ENCODE measurements around the gene C17orf114.

The C17orf114 gene

DNA sequence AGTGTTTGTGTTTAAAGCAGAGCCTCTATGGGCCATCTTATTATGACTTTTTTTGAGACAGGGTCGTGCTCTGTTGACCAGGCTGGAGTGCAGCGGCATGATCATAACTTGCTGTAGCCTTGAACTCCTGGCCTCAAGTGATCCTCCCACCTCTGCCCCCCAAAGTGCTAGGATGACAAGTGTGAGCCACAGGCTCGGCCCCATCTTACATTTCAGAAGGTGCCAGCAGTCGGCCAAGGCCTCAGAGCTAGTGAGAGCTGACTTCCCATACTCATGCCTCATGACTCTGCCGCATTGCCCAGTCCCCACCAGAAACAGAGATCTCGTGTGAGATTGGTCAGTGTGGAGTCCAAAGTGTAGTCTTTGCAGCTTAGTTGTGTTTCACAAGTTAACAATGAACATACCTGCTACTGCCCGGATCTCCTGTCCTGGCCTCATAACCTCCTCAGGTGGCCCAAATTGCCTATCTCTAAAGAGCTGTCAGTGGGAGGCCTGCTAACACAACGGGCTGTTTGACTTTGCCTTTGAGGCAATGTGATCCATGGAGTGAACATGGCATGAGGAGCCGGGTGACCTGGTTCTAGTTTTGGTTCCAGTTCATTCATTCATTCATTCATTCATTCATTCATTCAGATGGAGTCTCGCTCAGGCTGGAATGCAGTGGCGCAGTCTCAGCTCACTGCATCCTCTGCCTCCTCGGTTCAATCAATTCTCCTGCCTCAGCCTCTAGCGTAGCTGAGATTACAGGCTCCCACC lies 44.7 kb upstream of the C17orf114 start:
- H2BK120ac ChIP-seq (ENCODE audit: low read depth, low read length): no peak overlapping the region
- H3K79me1 ChIP-seq (ENCODE audit: low read depth, low read length): no peaks in the 10 kb centered on the region
- H3K9me3 ChIP-seq (replicated peaks in 1 of 2; ENCODE audit: control insufficient read depth in 2 of 2, insufficient read depth in 1 of 2, low read depth in 1 of 2, low read length in 2 of 2): no peaks in the 10 kb centered on the region
- no peak overlapping the region for H3K14ac ChIP-seq (ENCODE audit: low read length)
- peaks cover 0 to 7% of the 10 kb centered on the region in 2 donors for H3K4me1 ChIP-seq (ENCODE audit: control insufficient read depth in 2 of 2, insufficient read depth in 1 of 2, low read depth in 1 of 2, low read length in 2 of 2)
- H4K91ac ChIP-seq (ENCODE audit: low read depth, low read length, poor library complexity): no peak overlapping the region
- H2AK5ac ChIP-seq (ENCODE audit: low read depth, low read length): no peak overlapping the region
- no peak for DNase-seq (ENCODE audit: low spot score)
- H3K36me3 ChIP-seq (replicated peaks in 1 of 2; ENCODE audit: control insufficient read depth in 2 of 2, insufficient read depth in 2 of 2, low read length in 2 of 2): peaks cover 0 to 16% of the 10 kb centered on the region in 2 donors
- no peak overlapping the region for H3K4me3 ChIP-seq (ENCODE audit: low read length in 2 of 2)
- H3K27ac ChIP-seq (replicated peaks; ENCODE audit: low read length): no peak overlapping the region
- H3K9ac ChIP-seq (ENCODE audit: low read depth, low read length, poor library complexity): no peak overlapping the region
- H2BK15ac ChIP-seq (ENCODE audit: low read length): no peak overlapping the region
- H2BK12ac ChIP-seq (ENCODE audit: low read length): no peak overlapping the region
- peak overlapping the region; percentile 39 for H3K23ac ChIP-seq (ENCODE audit: low read depth, low read length, poor library complexity)
- no CpG with 5 or more reads among the region's 13 CpGs for WGBS, 2 donors (ENCODE audit: extremely low coverage in 2 of 2, insufficient read length in 2 of 2, insufficient replicate concordance in 1 of 2)
- no peak overlapping the region for H3K18ac ChIP-seq (ENCODE audit: low read length)
- no peak overlapping the region for H3K4ac ChIP-seq (ENCODE audit: low read length)
- H2BK5ac ChIP-seq (ENCODE audit: low read length): no peak overlapping the region
- H3K27me3 ChIP-seq (ENCODE audit: control insufficient read depth in 3 of 3, insufficient read depth in 3 of 3, low read depth in 1 of 3, low read length in 3 of 3): no peaks in the 10 kb centered on the region
- H2AFZ ChIP-seq (ENCODE audit: low read length): no peak overlapping the region
- no peak overlapping the region for H3K4me2 ChIP-seq (ENCODE audit: insufficient read depth, low read length, poor library complexity, severe bottlenecking)
- H4K8ac ChIP-seq (ENCODE audit: low read depth, low read length): no peak overlapping the region

DNA sequence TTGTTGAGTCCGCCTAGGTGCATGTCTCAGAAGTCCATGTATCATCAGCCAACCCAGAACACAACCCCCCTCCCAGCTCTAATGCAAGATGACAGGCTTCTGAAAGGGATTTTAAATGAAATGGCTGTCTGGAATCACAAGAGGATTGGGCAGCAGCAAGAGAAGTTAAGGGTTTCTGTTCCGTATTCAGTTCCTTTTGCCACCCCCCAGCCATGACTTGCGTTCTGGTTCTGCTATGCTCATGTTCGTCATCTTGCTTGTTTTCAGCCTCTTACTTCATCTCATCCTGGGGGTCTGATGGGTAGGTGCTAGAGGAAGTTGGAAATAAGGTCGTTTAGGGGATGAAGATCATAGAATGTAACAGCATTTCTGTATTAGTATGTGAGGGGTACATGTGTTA lies 43.0 kb upstream of the C17orf114 start:
- Histone ChIP-seq H3K23ac (ENCODE audit: low read depth, low read length, poor library complexity) (no peak overlapping the region), H2AFZ (ENCODE audit: low read length) (no peak overlapping the region), H3K79me1 (ENCODE audit: low read depth, low read length) (no peaks in the 10 kb centered on the region), H3K14ac (ENCODE audit: low read length) (no peak overlapping the region), H3K18ac (ENCODE audit: low read length) (no peak overlapping the region), H2BK120ac (ENCODE audit: low read depth, low read length) (no peak overlapping the region), H3K9me3 (replicated peaks in 1 of 2; ENCODE audit: control insufficient read depth in 2 of 2, insufficient read depth in 1 of 2, low read depth in 1 of 2, low read length in 2 of 2) (no peaks in the 10 kb centered on the region), H2BK15ac (ENCODE audit: low read length) (no peak overlapping the region), H3K4me1 (ENCODE audit: control insufficient read depth in 2 of 2, insufficient read depth in 1 of 2, low read depth in 1 of 2, low read length in 2 of 2) (peaks cover 0 to 2% of the 10 kb centered on the region in 2 donors), H2BK5ac (ENCODE audit: low read length) (no peak overlapping the region), H4K91ac (ENCODE audit: low read depth, low read length, poor library complexity) (no peak overlapping the region), H2AK5ac (ENCODE audit: low read depth, low read length) (no peak overlapping the region), H3K4ac (ENCODE audit: low read length) (no peak overlapping the region), H4K8ac (ENCODE audit: low read depth, low read length) (no peak overlapping the region), H3K4me3 (ENCODE audit: low read length in 2 of 2) (no peak overlapping the region), H3K27ac (replicated peaks; ENCODE audit: low read length) (no peak overlapping the region), H3K4me2 (ENCODE audit: insufficient read depth, low read length, poor library complexity, severe bottlenecking) (no peak overlapping the region), H3K27me3 (ENCODE audit: control insufficient read depth in 3 of 3, insufficient read depth in 3 of 3, low read depth in 1 of 3, low read length in 3 of 3) (no peaks in the 10 kb centered on the region), H3K36me3 (replicated peaks in 1 of 2; ENCODE audit: control insufficient read depth in 2 of 2, insufficient read depth in 2 of 2, low read length in 2 of 2) (peaks cover 0 to 16% of the 10 kb centered on the region in 2 donors), H2BK12ac (ENCODE audit: low read length) (no peak overlapping the region), H3K9ac (ENCODE audit: low read depth, low read length, poor library complexity) (no peak overlapping the region)
- 100% methylated on average over 1 of the region's 5 CpGs; no CpG with 5 or more reads in 1 of the 2 donors for WGBS, 2 donors (ENCODE audit: extremely low coverage in 2 of 2, insufficient read length in 2 of 2, insufficient replicate concordance in 1 of 2)
- DNase-seq (ENCODE audit: low spot score): no peak

DNA sequence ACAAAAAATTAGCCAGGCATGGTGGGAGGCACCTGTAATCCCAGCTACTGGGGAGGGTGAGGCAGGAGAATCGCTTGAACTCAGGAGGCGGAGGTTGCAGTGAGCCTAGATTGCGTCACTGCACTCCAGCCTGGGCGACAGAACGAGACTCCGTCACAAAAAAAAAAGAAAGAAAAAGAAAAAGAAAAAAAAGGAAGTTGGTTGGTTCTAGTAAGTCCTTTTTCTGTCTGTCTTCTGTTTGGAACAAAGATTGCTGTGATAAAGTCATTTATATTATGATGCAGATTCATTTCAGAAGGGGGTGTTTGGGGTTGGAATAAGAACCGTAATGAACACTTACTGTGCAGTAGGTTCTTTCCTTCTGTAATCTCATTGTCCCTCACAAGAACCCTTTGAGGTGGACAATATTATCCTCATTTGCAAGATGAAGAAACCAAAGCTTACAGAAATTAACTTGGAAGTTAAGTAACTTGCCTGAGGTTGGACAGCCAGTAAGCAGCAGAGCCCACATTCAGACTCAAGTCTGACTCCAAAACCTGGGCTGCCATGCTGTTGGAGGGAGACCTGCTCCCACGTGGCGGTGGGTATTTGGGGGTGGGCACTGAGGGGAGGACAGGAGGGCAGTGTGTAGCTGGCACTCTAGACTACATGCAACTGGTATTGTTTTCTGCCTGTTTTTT lies 41.3 kb upstream of the C17orf114 start:
- no peak overlapping the region for H2AFZ ChIP-seq (ENCODE audit: low read length)
- no peak overlapping the region for H2BK120ac ChIP-seq (ENCODE audit: low read depth, low read length)
- H3K4me1 ChIP-seq (ENCODE audit: control insufficient read depth in 2 of 2, insufficient read depth in 1 of 2, low read depth in 1 of 2, low read length in 2 of 2): no peaks in the 10 kb centered on the region
- no peak overlapping the region for H3K4me2 ChIP-seq (ENCODE audit: insufficient read depth, low read length, poor library complexity, severe bottlenecking)
- no peaks in the 10 kb centered on the region for H3K79me1 ChIP-seq (ENCODE audit: low read depth, low read length)
- H2BK5ac ChIP-seq (ENCODE audit: low read length): no peak overlapping the region
- no CpG with 5 or more reads among the region's 9 CpGs for WGBS, 2 donors (ENCODE audit: extremely low coverage in 2 of 2, insufficient read length in 2 of 2, insufficient replicate concordance in 1 of 2)
- no peak overlapping the region for H3K27ac ChIP-seq (replicated peaks; ENCODE audit: low read length)
- no peak overlapping the region for H4K8ac ChIP-seq (ENCODE audit: low read depth, low read length)
- peaks cover 0 to 19% of the 10 kb centered on the region in 2 donors for H3K36me3 ChIP-seq (replicated peaks in 1 of 2; ENCODE audit: control insufficient read depth in 2 of 2, insufficient read depth in 2 of 2, low read length in 2 of 2)
- no peak overlapping the region for H2BK15ac ChIP-seq (ENCODE audit: low read length)
- no peak overlapping the region for H2AK5ac ChIP-seq (ENCODE audit: low read depth, low read length)
- H3K23ac ChIP-seq (ENCODE audit: low read depth, low read length, poor library complexity): no peak overlapping the region
- H4K91ac ChIP-seq (ENCODE audit: low read depth, low read length, poor library complexity): no peak overlapping the region
- H3K4ac ChIP-seq (ENCODE audit: low read length): no peak overlapping the region
- H3K9ac ChIP-seq (ENCODE audit: low read depth, low read length, poor library complexity): no peak overlapping the region
- H3K14ac ChIP-seq (ENCODE audit: low read length): no peak overlapping the region
- H2BK12ac ChIP-seq (ENCODE audit: low read length): no peak overlapping the region
- H3K4me3 ChIP-seq (ENCODE audit: low read length in 2 of 2): no peak overlapping the region
- H3K18ac ChIP-seq (ENCODE audit: low read length): no peak overlapping the region
- no peaks in the 10 kb centered on the region for H3K9me3 ChIP-seq (replicated peaks in 1 of 2; ENCODE audit: control insufficient read depth in 2 of 2, insufficient read depth in 1 of 2, low read depth in 1 of 2, low read length in 2 of 2)
- H3K27me3 ChIP-seq (ENCODE audit: control insufficient read depth in 3 of 3, insufficient read depth in 3 of 3, low read depth in 1 of 3, low read length in 3 of 3): no peaks in the 10 kb centered on the region
- DNase-seq (ENCODE audit: low spot score): no peak

DNA sequence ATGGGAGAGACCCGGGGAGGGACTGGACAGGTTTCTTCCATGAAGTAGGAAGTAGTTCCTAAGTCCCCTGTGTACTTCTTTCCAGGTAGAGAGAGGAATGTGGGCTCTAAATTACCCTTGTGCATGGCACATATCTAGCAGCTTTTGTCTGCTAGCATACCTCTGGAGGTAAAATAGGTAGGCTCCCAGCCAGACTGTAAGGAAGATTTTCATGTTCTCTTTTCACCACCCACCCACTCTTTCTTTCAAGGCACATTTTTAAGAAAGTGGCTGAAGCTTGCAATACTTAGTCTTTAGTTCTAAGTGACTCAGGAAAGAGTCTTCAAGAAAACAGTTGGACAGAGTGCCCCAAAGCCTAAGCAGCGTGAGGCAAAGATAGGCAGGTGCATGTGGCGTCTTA lies 40.2 kb upstream of the C17orf114 start:
- Histone ChIP-seq H3K27me3 (ENCODE audit: control insufficient read depth in 3 of 3, insufficient read depth in 3 of 3, low read depth in 1 of 3, low read length in 3 of 3) (no peaks in the 10 kb centered on the region), H3K4ac (ENCODE audit: low read length) (no peak overlapping the region), H3K9ac (ENCODE audit: low read depth, low read length, poor library complexity) (no peak overlapping the region), H3K14ac (ENCODE audit: low read length) (no peak overlapping the region), H3K79me1 (ENCODE audit: low read depth, low read length) (no peaks in the 10 kb centered on the region), H3K36me3 (replicated peaks in 1 of 2; ENCODE audit: control insufficient read depth in 2 of 2, insufficient read depth in 2 of 2, low read length in 2 of 2) (peaks cover 2 to 30% of the 10 kb centered on the region in 2 donors), H3K27ac (replicated peaks; ENCODE audit: low read length) (no peak overlapping the region), H2BK120ac (ENCODE audit: low read depth, low read length) (no peak overlapping the region), H2BK15ac (ENCODE audit: low read length) (no peak overlapping the region), H2BK12ac (ENCODE audit: low read length) (no peak overlapping the region), H4K91ac (ENCODE audit: low read depth, low read length, poor library complexity) (no peak overlapping the region), H3K4me1 (ENCODE audit: control insufficient read depth in 2 of 2, insufficient read depth in 1 of 2, low read depth in 1 of 2, low read length in 2 of 2) (no peaks in the 10 kb centered on the region), H3K18ac (ENCODE audit: low read length) (no peak overlapping the region), H4K8ac (ENCODE audit: low read depth, low read length) (no peak overlapping the region), H2AK5ac (ENCODE audit: low read depth, low read length) (no peak overlapping the region), H2AFZ (ENCODE audit: low read length) (no peak overlapping the region), H3K9me3 (replicated peaks in 1 of 2; ENCODE audit: control insufficient read depth in 2 of 2, insufficient read depth in 1 of 2, low read depth in 1 of 2, low read length in 2 of 2) (no peaks in the 10 kb centered on the region), H3K23ac (ENCODE audit: low read depth, low read length, poor library complexity) (no peak overlapping the region), H3K4me3 (ENCODE audit: low read length in 2 of 2) (no peak overlapping the region), H3K4me2 (ENCODE audit: insufficient read depth, low read length, poor library complexity, severe bottlenecking) (no peak overlapping the region), H2BK5ac (ENCODE audit: low read length) (no peak overlapping the region)
- no CpG with 5 or more reads among the region's 3 CpGs for WGBS, 2 donors (ENCODE audit: extremely low coverage in 2 of 2, insufficient read length in 2 of 2, insufficient replicate concordance in 1 of 2)
- no peak for DNase-seq (ENCODE audit: low spot score)

All from neuronal stem cell (in vitro differentiated cells).